Measurements from ENCODE around the gene SEMA3E.
"Not testable (repeated sequence)": the region's sequence is repeated elsewhere in the genome, so short reads cannot be mapped to it uniquely, and the experiment has no call there.

Gene SEMA3E

GRCh38 chr7:83552556-83552955 lies 96.4 kb downstream of the SEMA3E start:
- not testable (repeated sequence) for DNase-seq

- DNase-seq, result no peak
Measured at GRCh38 chr7:83550100-83550499, 98.8 kb downstream of the SEMA3E start.

- no peak for DNase-seq
Measured at GRCh38 chr7:83548250-83548649, 100.7 kb downstream of the SEMA3E start.

- DNase-seq, result peak; percentile 5
Measured at GRCh38 chr7:83547526-83547925, 101.4 kb downstream of the SEMA3E start.

- no peak for DNase-seq
Measured at GRCh38 chr7:83546586-83546985, 102.4 kb downstream of the SEMA3E start.

GRCh38 chr7:83541187-83541960 lies 107.6 kb downstream of the SEMA3E start:
- no peak for DNase-seq

GRCh38 chr7:83534488-83534887 lies 114.5 kb downstream of the SEMA3E start:
- no peak for DNase-seq

- no peak for DNase-seq
Measured at GRCh38 chr7:83532219-83532618, 116.7 kb downstream of the SEMA3E start.

- no peak for DNase-seq
Measured at GRCh38 chr7:83531766-83532165, 117.2 kb downstream of the SEMA3E start.

- no peak for DNase-seq
Measured at GRCh38 chr7:83528925-83529423, 120.0 kb downstream of the SEMA3E start.

GRCh38 chr7:83524277-83525075 lies 124.5 kb downstream of the SEMA3E start:
- no peak for DNase-seq

- no peak for DNase-seq
Measured at GRCh38 chr7:83520726-83521125, 128.2 kb downstream of the SEMA3E start.

- no peak for DNase-seq
Measured at GRCh38 chr7:83519240-83519639, 129.7 kb downstream of the SEMA3E start.

- no peak for DNase-seq
Measured at GRCh38 chr7:83517035-83517700, 131.8 kb downstream of the SEMA3E start.

GRCh38 chr7:83514977-83515376 lies 134.0 kb downstream of the SEMA3E start:
- no peak for DNase-seq

GRCh38 chr7:83509255-83510021 lies 139.5 kb downstream of the SEMA3E start:
- no peak for DNase-seq

GRCh38 chr7:83504330-83504729 lies 144.6 kb downstream of the SEMA3E start:
- DNase-seq, result no peak

- no peak for DNase-seq
Measured at GRCh38 chr7:83502636-83503035, 146.3 kb downstream of the SEMA3E start.

GRCh38 chr7:83494683-83495082 lies 154.3 kb downstream of the SEMA3E start:
- no peak for DNase-seq

GRCh38 chr7:83492802-83493201 lies 156.1 kb downstream of the SEMA3E start:
- DNase-seq, result no peak

GRCh38 chr7:83487801-83488200 lies 161.1 kb downstream of the SEMA3E start:
- DNase-seq, result no peak

- no peak for DNase-seq
Measured at GRCh38 chr7:83486957-83487356, 162.0 kb downstream of the SEMA3E start.

GRCh38 chr7:83486536-83486935 lies 162.4 kb downstream of the SEMA3E start:
- no peak for DNase-seq

Measured in NCI-H2171 (cell line).